Panc1 (cell line): ENCODE data around the gene UBAC1. TPM values are rescaled to one million over a fixed set of nuclear protein-coding genes. Genes with fewer than 3 reads are reported as not detected.

Experiments
- total RNA-seq: library from RNA; stranded (reverse); gene quantifications from one replicate; pipeline ENCODE4 v1.2.1, GENCODE V29; 2021; ENCODE audit not compliant: unreplicated experiment

UBAC1 gene
- total RNA-seq, 1 experiment from 2014 or later: 38.0 TPM

Other genes with a start within 250 kb of the UBAC1 start
- 24.8 TPM for gene CAMSAP1, start 53.8 kb downstream of the UBAC1 start, total RNA-seq
- 62.0 TPM for gene NACC2, start 133.9 kb upstream of the UBAC1 start, total RNA-seq
- gene TMEM250, start 157.5 kb upstream of the UBAC1 start, total RNA-seq: 34.0 TPM
- gene LHX3, start 243.8 kb upstream of the UBAC1 start, total RNA-seq: 0.13 TPM